Lung (tissue), 12 donors: ENCODE data around the gene CLCN6. TPM values are rescaled to one million over a fixed set of nuclear protein-coding genes. Genes with fewer than 3 reads are reported as not detected.
"Not testable (repeated sequence)": the region's sequence is repeated elsewhere in the genome, so short reads cannot be mapped to it uniquely, and the experiment has no call there.

Source experiments
- ATAC-seq: fragments of 200-7000 bp; cut with Tn5 transposase; one replicate; pipeline ENCODE4 v1.9.1; 2020; ENCODE audit warnings: moderate number of reproducible peaks; ENCODE audit not compliant: insufficient read depth, low FRiP score
- DNase-seq, 3 donors: peaks; one replicate each; pipeline ENCODE4 v3.0.0-alpha.2; 2013 to 2017
- H3K27ac ChIP-seq, 2 donors: one replicate each; pipeline ENCODE4 v1.5.1; 2013; ENCODE audit warnings: mild to moderate bottlenecking in 2 of 2, moderate library complexity in 2 of 2, control low read depth in 1 of 2, inconsistent platforms in 1 of 2, low read depth in 1 of 2, low read length in 1 of 2
- H3K27me3 ChIP-seq, 3 donors: one replicate each; pipeline ENCODE4 v1.5.1; 2013; ENCODE audit warnings: low read length in 2 of 3; ENCODE audit not compliant: control insufficient read depth in 3 of 3, insufficient read depth in 3 of 3
- H3K36me3 ChIP-seq, 4 donors: one replicate each; pipeline ENCODE4 v1.5.1; 2013; ENCODE audit warnings: low read length in 4 of 4, mild to moderate bottlenecking in 1 of 4, moderate library complexity in 1 of 4; ENCODE audit not compliant: control insufficient read depth in 4 of 4, insufficient read depth in 4 of 4
- H3K4me1 ChIP-seq, 5 donors: one replicate each; pipeline ENCODE4 v1.5.1; 2013; ENCODE audit warnings: low read length in 5 of 5, mild to moderate bottlenecking in 2 of 5, moderate library complexity in 1 of 5; ENCODE audit not compliant: control insufficient read depth in 5 of 5, insufficient read depth in 5 of 5
- H3K4me3 ChIP-seq: one replicate; pipeline ENCODE4 v1.5.1; 2013; ENCODE audit warnings: mild to moderate bottlenecking, control low read depth, moderate library complexity
- H3K9ac ChIP-seq, 2 donors: one replicate each; pipeline ENCODE4 v1.5.1; 2013; ENCODE audit warnings: low read length in 2 of 2, control low read depth in 1 of 2; ENCODE audit not compliant: insufficient read depth in 1 of 2
- H3K9me3 ChIP-seq, 4 donors: one replicate each; pipeline ENCODE4 v1.5.1; 2013; ENCODE audit warnings: low read length in 3 of 4, mild to moderate bottlenecking in 1 of 4, moderate library complexity in 1 of 4; ENCODE audit not compliant: control insufficient read depth in 4 of 4, insufficient read depth in 3 of 4
- CTCF ChIP-seq: IDR thresholded peaks from 2 replicates; pipeline ENCODE4 v1.5.1; 2012; ENCODE audit warnings: mild to moderate bottlenecking; ENCODE audit errors: control extremely low read depth, extremely low read depth
- WGBS, 2 donors: extraction: QIAGEN DNeasy Blood & Tissue Kit; methylation state at CpG; one replicate each; pipeline ENCODE4 v1.1.7; 2013; 5-methylcytosine and 5-hydroxymethylcytosine counted together
- polyA plus RNA-seq, 2 donors: library from polyadenylated mRNA; stranded (reverse); fragments of 200-250 nt; gene quantifications; one replicate each; pipeline ENCODE4 v1.2.1, GENCODE V29; 2013
- total RNA-seq, 2 donors: library from RNA; depleted of rRNA in 1 of 2; stranded (reverse); fragments of >200 nt in 1 of 2; gene quantifications; one replicate each; pipeline ENCODE4 v1.2.1, GENCODE V29; 2014 to 2021
- donor health status: control.
- donor health status: control.
- donor health status: Bipolar disorder and iron deficiency.
- donor health status: healthy.
- donor health status: DM: yes; HTN: yes; CAD: no.

The CLCN6 gene
- total and polyA plus RNA-seq, 4 donors = 16.7 to 35.7 (median 18.1) TPM

- Histone ChIP-seq H3K4me1 (peaks cover 5 to 34% (median 12%) of the 10 kb centered on the region in 5 donors), H3K9ac (no peak overlapping the region), H3K4me3 (no peak overlapping the region), H3K27me3 (no peaks in the 10 kb centered on the region), H3K9me3 (peaks cover 0 to 6% (median 0%) of the 10 kb centered on the region in 4 donors), H3K27ac (peak overlapping the region; percentile 21 to 22), H3K36me3 (peaks cover 0 to 29% (median 6%) of the 10 kb centered on the region in 4 donors)
- no peak for ATAC-seq
- TF ChIP-seq CTCF = no peak
- WGBS, 2 donors = 92 to 94% methylated on average over 21 of the region's 21 CpGs
- no peak for DNase-seq
Observed at GRCh38 chr1:11800756-11801433, 5.1 kb upstream of the CLCN6 start.

GRCh38 chr1:11802616-11802972 is 3.4 kb upstream of the CLCN6 start:
- no peak for ATAC-seq
- H3K4me1 ChIP-seq = peaks cover 8 to 44% (median 14%) of the 10 kb centered on the region in 5 donors
- H3K9me3 ChIP-seq = peaks cover 0 to 6% (median 0%) of the 10 kb centered on the region in 4 donors
- TF ChIP-seq CTCF = no peak
- H3K9ac ChIP-seq = peak overlapping the region in 1 of 2 donors; percentile 21
- WGBS, 2 donors = 20 to 23% methylated on average over 6 of the region's 6 CpGs
- peaks cover 0 to 22% (median 4%) of the 10 kb centered on the region in 4 donors for H3K36me3 ChIP-seq
- H3K27me3 ChIP-seq = no peaks in the 10 kb centered on the region
- H3K27ac ChIP-seq = peak overlapping the region; percentile 85 to 93
- H3K4me3 ChIP-seq = peak overlapping the region; percentile 53
- DNase-seq = peak in 2 of 3 donors; percentile 29 to 46

- Histone ChIP-seq H3K4me1 (peaks cover 8 to 50% (median 14%) of the 10 kb centered on the region in 5 donors), H3K36me3 (peaks cover 0 to 22% (median 6%) of the 10 kb centered on the region in 4 donors), H3K4me3 (peak overlapping the region; percentile 53), H3K9me3 (peaks cover 0 to 6% (median 0%) of the 10 kb centered on the region in 4 donors), H3K27me3 (no peaks in the 10 kb centered on the region), H3K9ac (peak overlapping the region; percentile 16 to 21), H3K27ac (peak overlapping the region; percentile 85 to 97)
- WGBS, 2 donors = 6% methylated on average over 28 of the region's 28 CpGs
- DNase-seq (peak; percentile 94 to 97 (median 97)), ATAC-seq (peak; percentile 39)
- TF ChIP-seq CTCF = no peak
Observed at GRCh38 chr1:11802973-11803885, 2.8 kb upstream of the CLCN6 start.

- H3K4me3 ChIP-seq, ATAC-seq, DNase-seq, H3K9me3 ChIP-seq, H3K27me3 ChIP-seq: not testable (repeated sequence)
- peak overlapping the region; percentile 95 to 97 for H3K27ac ChIP-seq
- peaks cover 8 to 51% (median 14%) of the 10 kb centered on the region in 5 donors for H3K4me1 ChIP-seq
- H3K9ac ChIP-seq = peak overlapping the region in 1 of 2 donors; percentile 47
- peaks cover 0 to 23% (median 7%) of the 10 kb centered on the region in 4 donors for H3K36me3 ChIP-seq
- 69 to 74% methylated on average over 9 of the region's 9 CpGs for WGBS, 2 donors
Observed at GRCh38 chr1:11803924-11804665, 1.9 kb upstream of the CLCN6 start.
